ENCODE data around the gene HJURP. TPM values are rescaled to one million over a fixed set of nuclear protein-coding genes. Genes with fewer than 3 reads are reported as not detected.

The HJURP gene
- total RNA-seq, 1 experiment from 2014 or later: 49.7 TPM

- Histone ChIP-seq H4K20me1 (ENCODE audit: control insufficient read depth, insufficient read depth, insufficient read length) (no peaks in the 10 kb centered on the region), H2BK5ac (ENCODE audit: insufficient read length, low read length) (no peak overlapping the region), H3K27ac (ENCODE audit: insufficient read length, low read depth, low read length) (no peak overlapping the region), H2AFZ (ENCODE audit: low read length) (no peak overlapping the region), H4K5ac (ENCODE audit: insufficient read length, low read depth, low read length) (no peak overlapping the region), H2BK20ac (ENCODE audit: low read depth, low read length, poor library complexity, severe bottlenecking) (no peak overlapping the region), H4K91ac (ENCODE audit: insufficient read length, low read depth, low read length) (no peak overlapping the region), H3K14ac (ENCODE audit: insufficient read depth, low read length) (no peak overlapping the region; the same call in 1 of the 2 replicates), H3K23ac (ENCODE audit: insufficient read length, low read depth, low read length) (no peak overlapping the region), H3K27me3 (ENCODE audit: insufficient read depth, low read length) (no peaks in the 10 kb centered on the region), H3K9ac (ENCODE audit: extremely low read depth, insufficient read length, low read length) (no peak overlapping the region), H3K4me1 (ENCODE audit: insufficient read depth, low read length) (no peaks in the 10 kb centered on the region), H3K79me1 (ENCODE audit: insufficient read depth, low read depth, low read length, poor library complexity, severe bottlenecking) (no peaks in the 10 kb centered on the region), H2BK120ac (ENCODE audit: low read depth, low read length, poor library complexity, severe bottlenecking) (no peak overlapping the region), H3K18ac (ENCODE audit: insufficient read length, low read depth, low read length) (no peak overlapping the region), H2AK5ac (ENCODE audit: insufficient read length, low read length) (no peak overlapping the region), H3K4ac (ENCODE audit: low read depth, low read length) (no peak overlapping the region), H3K79me2 (ENCODE audit: insufficient read depth, low read length) (no peaks in the 10 kb centered on the region), H2BK12ac (ENCODE audit: insufficient read length, low read depth, low read length) (no peak overlapping the region), H3K9me3 (ENCODE audit: control insufficient read depth, low read depth, low read length) (no peaks in the 10 kb centered on the region), H3K4me2 (ENCODE audit: insufficient read depth, insufficient read length, low read length) (no peak overlapping the region), H4K8ac (replicated peaks; ENCODE audit: insufficient read length, low read depth, low read length) (no peak overlapping the region), H2BK15ac (ENCODE audit: low read depth, low read length) (no peak overlapping the region), H3T11ph (ENCODE audit: low read length) (no peak overlapping the region), H3K56ac (ENCODE audit: insufficient read length, low read depth, low read length) (no peak overlapping the region), H3K23me2 (ENCODE audit: insufficient read length, low read depth, low read length, poor library complexity, severe bottlenecking) (no peaks in the 10 kb centered on the region)
- Mint-ChIP-seq H3K4me3 (no peak overlapping the region), H3K4me1 (no peaks in the 10 kb centered on the region), H3K9me3 (peaks cover 0 to 3% of the 10 kb centered on the region in 2 experiments; a peak in 3 of 5 replicates), H3K27ac (no peak overlapping the region; a peak in 1 of 7 replicates), H3K27me3 (ENCODE audit: low read depth) (peaks cover 14% of the 10 kb centered on the region), H3K36me3 (ENCODE audit: insufficient read depth in 1 of 3, low read depth in 3 of 3) (no peaks in the 10 kb centered on the region; a peak in 1 of 7 replicates)
- WGBS (ENCODE audit: extremely low coverage, insufficient read length, low lambda C conversion rate): no CpG with 5 or more reads among the region's 18 CpGs
- TF ChIP-seq CTCF (conservative IDR thresholded peaks at IDR 0.05): no peak
- DNase-seq: peak; percentile 21
These were observed 60.7 kb downstream of the HJURP start for GRCh38 chr2:233793465-233794127.

All from H9 (cell line).